PC-3 (cell line): ENCODE results near the gene ACADS.

Experiments used
- CTCF ChIP-seq: fragments of 300-600 bp; sonication (generic); conservative IDR thresholded peaks from 2 replicates; pipeline ENCODE4 v1.5.1; 2017; ENCODE audit warnings: antibody characterized with exemption, low read depth, mild to moderate bottlenecking, low read length
- EZH2 ChIP-seq: fragments of 300-600 bp; sonication (generic); IDR thresholded peaks from one replicate; pipeline ENCODE4 v1.6.1; 2017; ENCODE audit warnings: antibody characterized with exemption, mild to moderate bottlenecking, low read length; ENCODE audit not compliant: unreplicated experiment
- EZH2phosphoT487 ChIP-seq: fragments of 300-600 bp; sonication (generic); IDR thresholded peaks from 2 replicates; pipeline ENCODE4 v1.6.1; 2018; ENCODE audit warnings: mild to moderate bottlenecking, antibody characterized with exemption, low read length, borderline replicate concordance

- TF ChIP-seq EZH2: no peak
- TF ChIP-seq EZH2phosphoT487: no peak
- TF ChIP-seq CTCF: no peak
Measured at GRCh38 chr12:120712610-120713009, 13.0 kb upstream of the ACADS start.
